GM21390 (cell line): ENCODE measurements around the gene MAPKAPK5.
"Not testable (repeated sequence)": the region's sequence is repeated elsewhere in the genome, so short reads cannot be mapped to it uniquely, and the experiment has no call there.

ENCODE experiments used
- ATAC-seq: cut with Tn5 transposase; IDR thresholded peaks from one replicate; pipeline ENCODE4 v1.9.1; 2021; ENCODE audit not compliant: unreplicated experiment

MAPKAPK5 gene

DNA sequence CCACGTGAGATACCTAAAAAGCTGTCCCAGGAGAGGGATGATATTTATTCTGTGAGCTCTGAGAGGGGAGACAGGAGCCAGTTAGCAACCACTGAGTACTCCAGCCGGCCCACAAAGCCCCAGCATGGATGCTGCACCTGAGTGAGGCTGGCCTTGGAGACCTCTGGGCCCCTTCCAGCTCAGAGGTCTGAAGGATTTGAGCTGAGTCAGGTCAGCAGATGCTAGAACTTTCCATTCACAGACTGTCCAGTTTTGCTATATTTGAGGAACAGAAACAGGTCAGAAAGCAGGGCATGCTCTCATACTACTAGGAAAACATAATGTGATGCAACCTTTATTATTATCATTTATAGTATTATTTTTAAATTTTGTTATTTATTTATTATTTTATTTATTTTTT is 15.0 kb upstream of the MAPKAPK5 start:
- no peak for ATAC-seq

DNA sequence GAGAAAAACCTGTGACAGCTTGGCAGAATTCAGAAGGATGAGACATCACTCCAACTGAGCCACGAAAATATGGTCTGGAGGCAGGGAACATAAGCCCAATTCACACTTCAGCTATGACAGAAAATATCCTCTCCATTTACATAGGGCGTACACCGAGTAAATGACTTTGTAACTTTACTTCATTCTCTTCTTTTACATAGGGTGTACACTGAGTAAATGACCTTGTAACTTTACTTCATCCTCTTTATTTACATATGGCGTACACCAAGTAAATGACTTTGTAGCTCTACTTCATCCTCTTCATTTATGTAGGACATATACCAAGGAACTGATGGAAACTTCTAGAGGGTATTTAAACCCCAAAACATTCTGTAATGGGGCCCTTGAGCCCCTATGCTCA is 14.1 kb upstream of the MAPKAPK5 start:
- no peak for ATAC-seq

DNA sequence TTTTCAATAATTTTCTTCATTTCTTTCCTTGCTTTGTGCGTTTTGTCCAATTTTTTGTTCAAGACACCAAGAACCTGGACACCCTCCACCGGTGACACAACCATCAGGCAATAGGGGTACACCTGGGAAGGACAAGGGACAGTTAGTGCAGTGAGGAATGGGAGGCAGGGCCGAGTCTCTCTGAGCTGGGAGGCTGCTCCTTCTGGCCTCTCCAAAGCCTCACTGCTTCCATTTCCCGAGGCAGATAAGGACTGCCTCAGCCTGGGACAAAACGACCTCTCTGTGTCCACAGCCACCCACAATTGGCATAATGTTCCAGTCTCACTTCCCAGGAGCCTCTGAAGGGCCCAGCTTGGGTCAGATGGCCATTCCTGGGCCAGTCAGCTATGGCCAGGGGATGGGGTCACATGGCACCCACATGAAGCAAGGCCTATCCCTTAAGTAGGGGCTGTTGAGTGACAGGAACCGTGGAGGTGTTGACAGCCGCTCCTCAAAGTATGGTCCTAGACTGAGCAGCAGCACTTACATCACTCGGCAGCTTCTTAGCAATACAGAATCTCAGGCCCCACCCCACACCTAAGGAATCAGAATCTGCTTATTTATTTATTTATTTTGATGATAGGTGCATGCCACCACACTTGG is 13.6 kb upstream of the MAPKAPK5 start:
- ATAC-seq, result no peak

DNA sequence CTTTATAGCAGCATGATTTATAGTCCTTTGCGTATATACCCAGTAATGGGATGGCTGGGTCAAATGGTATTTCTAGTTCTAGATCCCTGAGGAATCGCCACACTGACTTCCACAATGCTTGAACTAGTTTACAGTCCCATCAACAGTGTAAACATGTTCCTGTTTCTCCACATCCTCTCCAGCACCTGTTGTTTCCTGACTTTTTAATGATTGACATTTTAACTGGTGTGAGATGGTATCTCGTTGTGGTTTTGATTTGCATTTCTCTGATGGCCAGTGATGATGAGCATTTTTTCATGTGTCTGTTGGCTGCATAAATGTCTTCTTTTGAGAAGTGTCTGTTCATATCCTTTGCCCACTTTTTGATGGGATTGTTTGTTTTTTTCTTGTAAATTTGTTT is 12.4 kb upstream of the MAPKAPK5 start:
- ATAC-seq, result not testable (repeated sequence)

DNA sequence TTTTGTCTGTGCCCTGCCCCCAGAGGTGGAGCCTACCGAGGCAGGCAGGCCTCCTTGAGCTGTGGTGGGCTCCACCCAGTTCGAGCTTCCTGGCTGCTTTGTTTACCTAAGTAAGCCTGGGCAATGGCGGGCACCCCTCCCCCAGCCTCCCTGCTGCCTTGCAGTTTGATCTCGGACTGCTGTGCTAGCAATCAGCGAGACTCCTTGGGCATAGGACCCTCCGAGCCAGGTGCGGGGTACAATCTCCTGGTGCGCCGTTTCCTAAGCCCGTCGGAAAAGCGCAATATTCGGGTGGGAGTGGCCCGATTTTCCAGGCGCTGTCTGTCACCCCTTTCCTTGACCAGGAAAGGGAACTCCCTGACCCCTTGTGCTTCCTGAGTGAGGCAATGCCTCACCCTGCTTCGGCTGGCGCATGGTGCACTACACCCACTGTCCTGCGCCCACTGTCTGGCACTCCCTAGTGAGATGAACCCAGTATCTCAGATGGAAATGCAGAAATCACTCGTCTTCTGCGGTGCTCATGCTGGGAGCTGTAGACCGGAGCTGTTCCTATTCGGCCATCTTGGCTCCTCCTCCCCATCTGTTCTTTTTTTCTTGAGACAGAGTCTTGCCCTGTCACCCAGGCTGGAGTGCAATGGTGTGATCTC is 7.2 kb upstream of the MAPKAPK5 start:
- ATAC-seq, result not testable (repeated sequence)

DNA sequence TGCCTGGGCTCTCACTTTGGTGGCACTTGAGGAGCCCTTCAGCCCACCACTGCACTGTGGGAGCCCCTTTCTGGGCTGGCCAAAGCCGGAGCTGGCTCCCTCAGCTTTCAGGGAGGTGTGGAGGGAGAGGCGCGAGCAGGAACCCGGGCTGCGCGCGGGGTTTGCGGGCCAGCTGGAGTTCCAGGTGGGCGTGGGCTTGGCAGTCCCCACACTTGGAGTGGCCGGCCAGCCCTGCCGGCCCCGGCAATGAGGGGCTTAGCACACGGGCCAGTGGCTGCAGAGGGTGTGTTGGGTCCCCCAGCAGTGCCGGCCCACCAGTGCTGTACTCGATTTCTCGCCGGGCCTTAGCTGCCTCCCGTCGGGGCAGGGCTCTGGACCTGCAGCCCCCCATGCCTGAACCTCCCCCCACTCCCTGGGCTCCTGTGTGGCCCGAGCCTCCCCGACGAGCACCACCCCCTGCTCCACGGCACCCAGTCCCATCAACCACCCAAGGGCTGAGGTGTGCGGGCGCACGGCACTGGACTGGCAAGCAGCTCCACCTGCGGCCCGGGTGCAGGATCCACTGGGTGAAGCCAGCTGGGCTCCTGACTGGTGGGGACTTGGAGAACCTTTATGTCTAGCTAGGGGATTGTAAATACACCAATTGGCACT is 6.4 kb upstream of the MAPKAPK5 start:
- ATAC-seq, result not testable (repeated sequence)

DNA sequence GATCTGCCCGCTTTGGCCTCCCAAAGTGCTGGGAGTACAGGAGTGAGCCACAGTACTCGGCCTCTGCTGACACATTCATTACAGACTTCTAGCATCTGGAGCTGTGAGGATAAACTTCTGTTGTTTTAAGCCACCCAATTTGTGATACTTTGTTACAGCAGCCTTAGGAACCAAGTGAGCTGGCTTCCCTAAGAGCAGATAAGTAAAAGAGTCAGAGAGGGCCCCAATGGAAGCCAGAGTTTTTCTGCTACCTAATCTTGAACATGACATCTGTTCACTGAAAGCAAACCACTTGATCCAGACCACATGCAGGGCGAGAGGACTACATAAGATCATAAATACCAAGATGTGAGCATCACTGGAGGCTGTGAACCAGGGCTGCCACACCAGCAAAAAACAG is 3.7 kb upstream of the MAPKAPK5 start:
- no peak for ATAC-seq

DNA sequence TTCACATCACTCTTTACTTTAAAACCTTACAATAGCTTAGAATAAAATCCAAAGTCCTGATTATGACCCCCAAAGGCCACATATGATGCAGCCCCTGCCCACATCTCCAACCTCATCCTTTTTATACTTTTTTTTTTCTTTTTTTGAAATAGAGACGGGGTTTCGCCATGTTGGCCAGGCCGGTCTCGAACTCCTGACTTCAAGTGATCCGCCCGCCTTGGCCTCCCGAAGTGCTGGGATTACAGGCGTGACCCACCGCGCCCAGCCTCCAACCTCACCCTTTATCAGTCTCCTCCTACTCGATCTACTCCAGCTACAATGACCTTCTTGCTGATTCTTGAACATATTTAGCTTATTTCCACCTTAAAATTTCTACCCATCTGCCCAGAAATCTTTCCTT is 1.2 kb upstream of the MAPKAPK5 start:
- ATAC-seq, result no peak

DNA sequence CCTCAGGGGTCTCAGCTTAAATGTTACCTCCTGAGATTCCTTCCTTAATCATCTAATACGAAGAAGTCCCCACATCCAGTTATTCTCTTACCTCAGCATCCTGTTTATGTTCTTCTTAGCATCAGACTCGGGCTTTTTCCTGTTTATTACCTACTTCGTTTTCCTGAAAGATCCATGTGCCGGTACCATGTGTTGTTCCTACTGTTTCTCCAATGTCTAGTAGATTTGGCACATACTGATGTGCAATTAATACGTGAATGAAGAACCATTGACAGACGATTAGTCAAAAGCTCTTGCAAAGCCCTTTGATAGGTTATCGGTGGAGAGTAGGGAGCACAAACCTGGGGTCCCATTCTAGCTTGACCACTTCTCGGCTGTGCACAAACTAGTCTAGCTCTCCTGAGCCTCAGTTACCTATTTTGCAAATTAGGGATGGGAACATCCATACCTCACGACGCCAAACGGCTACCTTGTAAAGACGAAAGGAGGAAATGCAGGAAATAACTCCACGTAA is 735 bp upstream of the MAPKAPK5 start:
- no peak for ATAC-seq

DNA sequence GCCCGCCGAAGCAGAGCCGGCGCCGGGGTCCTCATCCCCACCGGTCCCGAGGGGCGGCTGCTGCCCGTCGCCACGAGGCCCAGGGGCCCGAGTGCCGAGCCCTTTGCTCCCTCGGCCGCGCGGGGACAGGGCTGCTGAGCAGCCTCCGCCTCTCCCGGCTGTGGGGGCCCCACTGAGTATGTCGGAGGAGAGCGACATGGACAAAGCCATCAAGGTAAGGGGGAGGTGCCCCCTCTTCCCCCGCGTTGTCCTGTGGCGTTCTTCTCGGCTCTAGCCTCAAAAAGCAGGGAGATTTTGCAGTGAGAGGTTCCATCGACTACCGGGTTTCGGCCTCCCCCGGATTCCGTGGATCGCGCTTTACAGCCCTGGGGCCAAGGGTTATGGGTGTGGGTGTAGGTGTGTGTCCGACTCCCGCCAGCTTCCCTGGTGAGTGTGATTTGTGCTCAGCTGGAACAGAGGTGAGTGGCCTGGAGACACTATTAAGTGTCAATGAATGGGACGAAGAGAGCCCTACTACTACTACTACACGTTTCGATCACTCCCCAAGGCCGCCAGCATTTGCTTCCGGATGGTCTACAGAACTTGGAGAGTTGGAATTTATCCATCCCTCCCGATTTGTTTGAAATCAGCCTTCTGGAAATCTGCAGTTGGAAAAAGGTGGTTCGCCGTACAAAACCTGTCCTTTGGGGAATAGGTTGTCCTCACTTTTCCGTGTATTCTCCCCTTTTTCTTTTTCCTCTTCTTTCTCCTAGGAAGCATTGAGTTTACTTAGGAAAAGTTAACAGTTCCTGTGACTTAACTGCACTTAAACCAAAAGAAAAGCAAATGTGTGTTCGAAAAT is 748 bp downstream of the MAPKAPK5 start:
- peak; percentile 39 for ATAC-seq

DNA sequence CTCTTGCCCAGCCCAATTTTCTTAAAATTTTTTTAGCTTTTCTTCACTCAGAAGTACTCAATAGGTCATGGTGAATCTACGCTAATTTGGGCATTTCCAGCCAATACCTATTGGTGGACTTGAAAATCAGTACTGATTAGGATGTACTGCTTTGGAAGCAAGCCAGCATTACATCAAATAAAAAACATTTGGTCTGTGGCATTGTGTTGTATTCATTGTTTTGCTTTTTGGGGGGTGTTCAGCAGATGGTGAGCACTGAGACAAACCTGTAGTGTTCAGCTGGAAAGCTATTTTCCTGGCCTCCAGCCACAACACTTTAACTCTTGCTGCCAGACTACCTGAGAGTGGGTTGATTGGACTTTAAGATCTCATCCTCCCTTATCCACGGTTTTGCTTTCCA is 4.0 kb downstream of the MAPKAPK5 start:
- ATAC-seq, result no peak

DNA sequence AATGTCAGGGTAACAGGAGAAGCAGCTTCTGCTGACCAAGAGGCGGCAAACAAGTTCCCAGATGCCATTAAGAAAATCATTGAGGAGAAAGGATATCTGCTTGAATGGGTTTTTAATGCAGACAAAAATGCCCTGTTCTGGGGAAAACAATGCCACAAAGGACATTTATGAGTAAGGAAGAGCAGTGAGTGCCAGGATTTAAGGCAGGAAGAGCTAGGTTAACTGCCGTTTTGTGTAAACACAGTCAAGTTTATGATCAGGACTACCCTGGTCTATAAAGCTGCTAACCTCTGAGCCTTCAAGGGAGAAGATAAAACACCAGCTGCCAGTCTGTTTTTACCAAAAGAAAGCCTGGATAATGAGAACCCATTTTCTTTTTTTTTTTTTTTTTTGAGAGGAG is 8.5 kb downstream of the MAPKAPK5 start:
- no peak for ATAC-seq

DNA sequence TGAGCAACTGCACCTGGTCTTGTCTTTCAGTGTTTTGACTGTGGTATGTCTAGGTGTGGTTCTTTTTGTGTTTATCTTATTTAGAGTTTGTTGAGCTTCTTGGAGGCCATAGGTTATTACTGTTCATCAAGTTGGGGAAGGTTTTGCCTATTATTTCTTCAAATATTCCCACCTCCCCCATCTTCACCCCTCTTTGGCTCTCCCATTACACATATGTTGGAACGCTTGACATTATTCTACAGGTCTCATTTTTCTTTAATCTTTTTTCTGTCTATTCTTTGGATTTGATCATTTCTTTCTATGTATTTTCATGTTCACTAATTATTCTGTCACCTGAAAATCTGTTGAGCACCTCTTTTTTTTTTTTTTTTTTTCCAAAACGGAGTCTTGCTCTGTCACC is 16.2 kb downstream of the MAPKAPK5 start:
- no peak for ATAC-seq

DNA sequence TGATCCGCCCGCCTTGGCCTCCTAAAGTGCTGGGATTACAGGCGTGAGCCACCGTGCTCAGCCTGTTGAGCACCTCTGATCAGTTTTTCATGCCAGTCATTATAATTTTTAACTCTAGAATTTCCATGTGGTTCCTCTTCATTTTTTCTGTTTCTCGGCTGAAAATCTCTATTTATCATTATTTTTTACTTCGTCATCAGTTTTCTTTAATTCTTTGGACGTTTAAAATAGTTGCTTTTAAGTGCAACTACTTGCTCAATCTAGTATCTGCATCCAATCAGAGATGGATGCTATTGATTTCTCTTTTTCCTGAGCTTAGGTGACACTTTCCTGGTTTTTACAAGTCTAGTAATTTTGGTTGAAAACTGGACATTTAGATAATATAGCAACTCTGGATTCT is 16.8 kb downstream of the MAPKAPK5 start:
- no peak for ATAC-seq

DNA sequence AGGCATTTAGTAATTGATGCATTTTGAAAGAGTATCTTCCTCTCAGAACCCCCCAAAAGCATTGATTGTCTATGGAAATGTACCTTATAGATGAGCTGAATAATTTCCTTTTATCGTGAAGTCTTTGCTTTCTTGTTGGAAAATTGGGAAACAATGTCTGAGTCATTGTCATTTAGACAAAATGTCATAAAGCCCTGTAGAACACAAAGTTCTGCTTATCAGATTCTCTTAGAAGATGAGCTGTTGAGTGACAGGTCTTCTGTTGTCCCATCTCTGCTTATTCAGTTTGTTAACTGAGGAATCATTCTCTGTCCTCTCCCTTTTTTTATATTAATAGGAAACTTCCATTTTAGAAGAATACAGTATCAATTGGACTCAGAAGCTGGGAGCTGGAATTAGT is 22.9 kb downstream of the MAPKAPK5 start:
- ATAC-seq, result no peak

DNA sequence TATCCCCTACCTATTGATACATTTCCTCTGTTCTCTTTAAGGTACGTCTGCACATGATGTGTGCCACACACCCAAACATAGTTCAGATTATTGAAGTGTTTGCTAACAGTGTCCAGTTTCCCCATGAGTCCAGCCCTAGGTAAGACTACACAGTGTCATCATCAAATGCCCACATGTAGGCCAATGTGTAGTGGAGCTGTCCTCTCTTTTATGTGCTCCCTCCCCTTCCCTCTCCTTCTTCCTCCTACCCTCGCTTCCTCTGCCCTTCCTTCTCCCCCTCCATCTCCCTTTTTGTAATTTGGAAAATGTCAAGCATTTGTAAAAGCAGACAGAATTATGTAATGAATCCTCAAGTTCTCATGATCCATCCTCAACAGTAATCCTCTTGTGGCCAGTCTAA is 25.5 kb downstream of the MAPKAPK5 start:
- no peak for ATAC-seq

DNA sequence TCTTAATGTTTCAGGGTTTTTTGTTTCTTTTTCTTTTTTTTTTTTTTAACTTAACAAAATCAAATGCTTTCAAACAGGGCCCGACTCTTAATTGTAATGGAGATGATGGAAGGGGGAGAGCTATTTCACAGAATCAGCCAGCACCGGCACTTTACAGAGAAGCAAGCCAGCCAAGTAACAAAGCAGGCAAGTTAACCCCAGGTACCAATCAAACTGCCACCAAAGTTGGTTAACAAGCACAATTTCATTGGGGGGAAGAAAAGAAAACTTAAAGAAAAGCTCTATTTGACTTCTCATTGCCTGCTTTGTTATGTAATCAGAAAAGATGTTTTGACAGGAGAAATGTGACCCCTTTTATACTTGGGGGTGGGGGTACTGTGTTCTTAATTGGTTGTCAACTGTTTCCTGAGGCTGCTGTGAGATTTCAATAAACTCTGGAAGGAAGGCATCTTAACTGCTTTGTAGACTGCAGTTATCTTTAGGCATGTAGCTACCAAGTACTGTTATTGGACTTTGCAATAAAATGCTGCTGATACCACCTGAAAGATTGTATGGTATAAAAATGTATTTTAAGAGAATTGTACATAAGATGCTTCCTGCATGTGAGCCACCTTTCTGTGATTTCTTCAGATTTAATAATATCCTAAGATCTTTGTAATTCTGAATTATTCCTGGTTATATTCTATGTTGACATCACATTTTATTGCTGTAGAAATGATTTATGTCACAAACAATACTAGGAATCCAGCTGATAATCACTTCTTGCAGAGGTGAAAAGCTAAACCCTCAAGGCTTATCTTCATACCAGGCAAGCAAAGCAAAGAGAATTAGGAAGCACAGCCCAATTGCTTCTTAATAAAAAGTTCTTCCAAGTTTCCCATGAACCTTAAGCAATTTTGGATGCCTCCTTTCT is 26.9 kb downstream of the MAPKAPK5 start:
- ATAC-seq, result no peak

DNA sequence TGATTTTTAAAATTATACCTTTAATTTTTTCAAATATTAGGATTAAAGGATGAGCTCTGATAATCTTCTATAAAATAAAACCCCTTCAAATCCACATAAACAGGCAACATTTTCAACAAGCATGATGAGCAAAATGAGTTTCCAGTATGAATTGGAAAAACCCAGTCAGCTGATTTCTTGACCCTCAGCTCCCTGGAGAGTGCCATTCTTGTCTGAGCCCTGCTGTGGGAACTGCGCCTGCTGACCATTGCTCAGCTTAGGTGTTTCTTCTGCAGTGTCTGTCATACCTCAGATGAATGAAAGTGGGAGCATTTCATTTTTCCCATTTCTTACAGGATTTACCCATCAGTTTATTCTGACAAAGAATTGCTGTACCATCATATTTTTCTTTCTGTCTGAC is 27.6 kb downstream of the MAPKAPK5 start:
- ATAC-seq, result no peak

DNA sequence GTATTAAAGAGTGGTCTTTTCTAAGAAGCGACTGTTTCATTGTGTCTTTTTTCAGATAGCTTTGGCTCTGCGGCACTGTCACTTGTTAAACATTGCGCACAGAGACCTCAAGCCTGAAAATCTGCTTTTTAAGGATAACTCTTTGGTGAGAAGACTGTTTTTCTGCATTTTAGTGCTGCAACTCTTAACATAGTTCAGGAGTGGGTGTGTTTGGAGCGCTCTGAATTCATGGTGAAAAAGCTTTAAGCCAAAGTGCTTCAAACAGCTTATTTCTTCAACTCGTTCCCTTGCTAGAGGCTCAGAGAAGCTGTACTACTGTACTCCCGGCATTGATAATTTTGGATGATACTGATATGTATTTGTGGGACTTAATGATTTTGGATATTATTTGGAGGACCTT is 28.2 kb downstream of the MAPKAPK5 start:
- no peak for ATAC-seq

DNA sequence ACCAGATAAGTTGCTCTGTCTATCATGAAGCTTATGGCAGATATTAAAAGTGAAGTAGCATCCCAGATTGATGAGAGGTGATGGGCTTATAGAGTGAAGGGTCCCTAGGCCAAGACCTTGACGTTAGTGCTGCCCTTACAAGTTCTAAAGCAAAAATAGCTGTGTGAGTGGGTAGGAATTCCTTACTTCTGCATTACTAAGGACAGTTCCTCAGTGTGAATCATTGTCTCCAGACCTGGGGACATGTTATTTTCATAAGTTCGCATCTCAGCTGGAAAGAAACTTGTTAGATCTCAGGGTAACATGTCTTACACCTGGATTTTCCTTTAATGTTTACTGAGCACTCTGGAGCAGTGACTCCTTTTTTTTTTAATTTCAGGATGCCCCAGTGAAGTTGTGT is 28.7 kb downstream of the MAPKAPK5 start:
- ATAC-seq, result no peak
